Loucy (cell line): Measurements from ENCODE around the gene CCDC33.

Experiments used
- EZH2phosphoT487 ChIP-seq: fragments of 200-600 bp; IDR thresholded peaks from 2 replicates; pipeline ENCODE4 v1.6.1; 2018; ENCODE audit warnings: antibody characterized with exemption, mild to moderate bottlenecking, moderate library complexity, borderline replicate concordance
- TF ChIP-seq, protein P1 (sequence below): fragments of 200-600 bp; sonication (generic); conservative IDR thresholded peaks from 2 replicates; pipeline ENCODE4 v1.5.1; 2014; ENCODE audit warnings: mild to moderate bottlenecking, antibody characterized with exemption, low read length

- TF ChIP-seq, protein P1, sequence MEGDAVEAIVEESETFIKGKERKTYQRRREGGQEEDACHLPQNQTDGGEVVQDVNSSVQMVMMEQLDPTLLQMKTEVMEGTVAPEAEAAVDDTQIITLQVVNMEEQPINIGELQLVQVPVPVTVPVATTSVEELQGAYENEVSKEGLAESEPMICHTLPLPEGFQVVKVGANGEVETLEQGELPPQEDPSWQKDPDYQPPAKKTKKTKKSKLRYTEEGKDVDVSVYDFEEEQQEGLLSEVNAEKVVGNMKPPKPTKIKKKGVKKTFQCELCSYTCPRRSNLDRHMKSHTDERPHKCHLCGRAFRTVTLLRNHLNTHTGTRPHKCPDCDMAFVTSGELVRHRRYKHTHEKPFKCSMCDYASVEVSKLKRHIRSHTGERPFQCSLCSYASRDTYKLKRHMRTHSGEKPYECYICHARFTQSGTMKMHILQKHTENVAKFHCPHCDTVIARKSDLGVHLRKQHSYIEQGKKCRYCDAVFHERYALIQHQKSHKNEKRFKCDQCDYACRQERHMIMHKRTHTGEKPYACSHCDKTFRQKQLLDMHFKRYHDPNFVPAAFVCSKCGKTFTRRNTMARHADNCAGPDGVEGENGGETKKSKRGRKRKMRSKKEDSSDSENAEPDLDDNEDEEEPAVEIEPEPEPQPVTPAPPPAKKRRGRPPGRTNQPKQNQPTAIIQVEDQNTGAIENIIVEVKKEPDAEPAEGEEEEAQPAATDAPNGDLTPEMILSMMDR = no peak
- no peak for TF ChIP-seq EZH2phosphoT487
These were observed 20.2 kb upstream of the CCDC33 start for GRCh38 chr15:74215958-74216357.
